Astrocyte of the spinal cord (primary cell): Measurements from ENCODE around the gene KLF7.
A peak's percentile ranks its signal among the peaks of the same experiment; 100 is the strongest.

ENCODE experiments used
- DNase-seq: peaks from one replicate; pipeline ENCODE4 v3.0.0; 2011; ENCODE audit warnings: low read depth, low spot score
- H3K4me3 ChIP-seq: 2 replicates; pipeline ENCODE4 v1.5.1; 2011; ENCODE audit warnings: low read depth, mild to moderate bottlenecking, low read length, moderate library complexity
- CTCF ChIP-seq: IDR thresholded peaks from 2 replicates; pipeline ENCODE4 v1.5.1; 2012; ENCODE audit warnings: low read depth, mild to moderate bottlenecking, low read length, inconsistent platforms
- in situ Hi-C: cut with HindIII; loops from 2 replicates; pipeline ENCODE4 v1.10.0; 2017; ENCODE audit warnings: low sequenced_read_pairs

The KLF7 gene

GRCh38 chr2:207042841-207043240 is 122.9 kb downstream of the KLF7 start:
- no peak for TF ChIP-seq CTCF
- DNase-seq = no peak
- in situ Hi-C loops = no loop called here
- H3K4me3 ChIP-seq = no peak overlapping the region

- TF ChIP-seq CTCF = no peak
- DNase-seq = peak; percentile 78
- in situ Hi-C loops = no loop called here
- no peak overlapping the region for H3K4me3 ChIP-seq
Measured at GRCh38 chr2:207041786-207042554, 123.8 kb downstream of the KLF7 start.

GRCh38 chr2:207041279-207041678 is 124.5 kb downstream of the KLF7 start:
- peak; percentile 28 for DNase-seq
- in situ Hi-C loops = no loop called here
- no peak for TF ChIP-seq CTCF
- no peak overlapping the region for H3K4me3 ChIP-seq

GRCh38 chr2:207040696-207041095 is 125.1 kb downstream of the KLF7 start:
- in situ Hi-C loops = no loop called here
- H3K4me3 ChIP-seq = no peak overlapping the region
- no peak for TF ChIP-seq CTCF
- DNase-seq = no peak

GRCh38 chr2:207039225-207039624 is 126.5 kb downstream of the KLF7 start:
- DNase-seq = no peak
- in situ Hi-C loops = no loop called here
- no peak for TF ChIP-seq CTCF
- H3K4me3 ChIP-seq = no peak overlapping the region

- no peak overlapping the region for H3K4me3 ChIP-seq
- in situ Hi-C loops = no loop called here
- no peak for DNase-seq
- TF ChIP-seq CTCF = no peak
Measured at GRCh38 chr2:207038299-207038698, 127.4 kb downstream of the KLF7 start.
